ENCODE results near the gene ATG101.
A peak's percentile ranks its signal among the peaks of the same experiment; 100 is the strongest.

The ATG101 gene

DNA sequence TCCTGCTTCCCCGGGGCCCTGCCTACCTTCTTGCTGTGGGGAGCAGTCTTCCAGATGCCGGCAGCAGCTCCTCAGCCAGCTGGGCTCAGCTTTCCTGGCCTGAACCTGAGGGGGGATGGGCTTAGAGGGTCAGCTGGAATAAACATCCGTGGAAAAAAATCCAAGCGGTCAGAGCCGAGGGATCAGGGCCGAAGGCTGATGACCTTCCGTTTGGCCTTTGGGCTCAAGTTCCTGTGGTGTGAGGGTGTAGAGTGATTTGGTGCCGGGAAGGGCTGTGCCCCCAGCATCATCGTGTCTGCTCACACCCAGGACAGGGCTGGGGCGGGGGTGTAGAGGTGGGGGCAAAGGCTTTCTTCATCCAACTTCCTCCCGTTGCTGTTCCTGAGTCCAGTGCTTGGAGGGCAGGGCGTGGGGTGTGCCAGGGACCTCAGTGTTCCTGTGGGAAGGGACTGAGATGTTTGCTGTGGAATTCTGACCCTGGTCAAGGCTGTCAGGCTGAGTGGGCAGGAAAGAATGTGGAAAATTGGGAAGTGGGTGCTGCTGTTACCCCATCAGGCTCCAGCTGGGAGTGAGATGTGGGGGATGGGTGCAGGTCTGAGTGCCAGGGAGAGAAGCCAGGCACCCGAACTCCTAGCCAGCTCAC is 12.4 kb downstream of the ATG101 start:
- ATAC-seq: no peak; the same call in 2 of the 3 replicates
- TF ChIP-seq RARB (CRISPR knock-in tag; IDR thresholded peaks at IDR 0.05): no peak
- TF ChIP-seq ZNF8 (CRISPR knock-in tag; IDR thresholded peaks at IDR 0.05): no peak
- no peak for TF ChIP-seq TCF4 (CRISPR knock-in tag; IDR thresholded peaks at IDR 0.05; ENCODE audit: borderline replicate concordance)

DNA sequence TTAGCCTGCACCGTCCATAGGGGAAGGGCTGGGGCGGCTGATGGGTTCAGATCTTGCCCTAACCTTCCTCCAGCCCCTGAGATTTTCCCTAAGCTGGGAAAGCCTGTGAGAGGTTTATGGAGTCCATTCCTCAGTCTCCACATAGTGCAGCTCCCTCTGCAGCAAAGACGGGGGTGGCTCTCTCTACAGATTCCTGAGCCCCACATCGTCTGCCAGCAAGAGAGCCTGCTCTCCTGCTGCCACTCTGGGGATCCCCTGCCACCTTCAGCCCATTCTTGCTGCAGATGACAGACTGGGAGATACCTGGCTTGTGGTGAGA is 12.8 kb downstream of the ATG101 start:
- peak; percentile 4; the same call in 2 of the 3 replicates for ATAC-seq

DNA sequence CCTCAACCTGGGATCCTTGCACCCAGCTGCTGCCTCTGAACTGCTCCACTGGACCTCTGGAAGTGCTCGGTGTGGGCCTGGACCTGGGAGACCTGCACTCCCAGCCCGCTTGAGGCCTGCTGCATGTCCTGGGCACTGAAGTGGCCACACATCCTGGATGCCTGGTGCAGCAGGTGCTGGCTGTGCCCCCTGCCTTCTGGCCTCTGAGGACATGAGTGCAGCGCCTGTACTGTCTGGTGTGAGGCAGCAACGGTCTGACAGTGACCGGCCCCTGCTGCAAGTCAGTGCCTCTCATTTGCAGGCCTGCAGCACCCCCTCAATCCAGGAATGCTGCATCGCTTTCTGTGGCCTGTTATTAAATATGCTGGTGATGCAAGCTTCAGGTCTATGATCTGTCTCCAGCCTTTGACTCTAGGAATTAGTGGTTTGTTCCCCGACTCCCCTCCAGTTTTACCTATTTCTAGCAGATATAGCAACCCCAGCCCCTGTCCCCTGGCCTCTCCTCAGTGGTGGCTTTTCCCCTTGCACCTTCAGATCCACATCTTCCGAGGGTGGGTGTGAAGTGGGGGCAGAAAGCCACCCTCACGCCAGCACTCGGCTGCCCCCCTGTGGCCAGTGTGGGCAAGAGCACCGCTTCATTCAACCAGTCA is 13.3 kb downstream of the ATG101 start:
- TF ChIP-seq, protein P1, sequence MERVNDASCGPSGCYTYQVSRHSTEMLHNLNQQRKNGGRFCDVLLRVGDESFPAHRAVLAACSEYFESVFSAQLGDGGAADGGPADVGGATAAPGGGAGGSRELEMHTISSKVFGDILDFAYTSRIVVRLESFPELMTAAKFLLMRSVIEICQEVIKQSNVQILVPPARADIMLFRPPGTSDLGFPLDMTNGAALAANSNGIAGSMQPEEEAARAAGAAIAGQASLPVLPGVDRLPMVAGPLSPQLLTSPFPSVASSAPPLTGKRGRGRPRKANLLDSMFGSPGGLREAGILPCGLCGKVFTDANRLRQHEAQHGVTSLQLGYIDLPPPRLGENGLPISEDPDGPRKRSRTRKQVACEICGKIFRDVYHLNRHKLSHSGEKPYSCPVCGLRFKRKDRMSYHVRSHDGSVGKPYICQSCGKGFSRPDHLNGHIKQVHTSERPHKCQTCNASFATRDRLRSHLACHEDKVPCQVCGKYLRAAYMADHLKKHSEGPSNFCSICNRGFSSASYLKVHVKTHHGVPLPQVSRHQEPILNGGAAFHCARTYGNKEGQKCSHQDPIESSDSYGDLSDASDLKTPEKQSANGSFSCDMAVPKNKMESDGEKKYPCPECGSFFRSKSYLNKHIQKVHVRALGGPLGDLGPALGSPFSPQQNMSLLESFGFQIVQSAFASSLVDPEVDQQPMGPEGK (CRISPR knock-in tag; IDR thresholded peaks at IDR 0.05; ENCODE audit: borderline replicate concordance): no peak; the same call in 1 of the 2 replicates
- TF ChIP-seq ZFP30 (CRISPR knock-in tag; IDR thresholded peaks at IDR 0.05) (no peak), GLIS3 (CRISPR knock-in tag; IDR thresholded peaks at IDR 0.05) (no peak), ZFP3 (CRISPR knock-in tag; IDR thresholded peaks at IDR 0.05) (no peak), ZNF8 (CRISPR knock-in tag; IDR thresholded peaks at IDR 0.05) (no peak)
- ATAC-seq: peak; percentile 78

More for the DNA sequence above, 12.8 kb downstream of the ATG101 start:
- TF ChIP-seq, protein P2, sequence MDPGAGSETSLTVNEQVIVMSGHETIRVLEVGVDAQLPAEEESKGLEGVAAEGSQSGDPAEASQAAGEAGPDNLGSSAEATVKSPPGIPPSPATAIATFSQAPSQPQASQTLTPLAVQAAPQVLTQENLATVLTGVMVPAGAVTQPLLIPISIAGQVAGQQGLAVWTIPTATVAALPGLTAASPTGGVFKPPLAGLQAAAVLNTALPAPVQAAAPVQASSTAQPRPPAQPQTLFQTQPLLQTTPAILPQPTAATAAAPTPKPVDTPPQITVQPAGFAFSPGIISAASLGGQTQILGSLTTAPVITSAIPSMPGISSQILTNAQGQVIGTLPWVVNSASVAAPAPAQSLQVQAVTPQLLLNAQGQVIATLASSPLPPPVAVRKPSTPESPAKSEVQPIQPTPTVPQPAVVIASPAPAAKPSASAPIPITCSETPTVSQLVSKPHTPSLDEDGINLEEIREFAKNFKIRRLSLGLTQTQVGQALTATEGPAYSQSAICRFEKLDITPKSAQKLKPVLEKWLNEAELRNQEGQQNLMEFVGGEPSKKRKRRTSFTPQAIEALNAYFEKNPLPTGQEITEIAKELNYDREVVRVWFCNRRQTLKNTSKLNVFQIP (CRISPR knock-in tag; IDR thresholded peaks at IDR 0.05; ENCODE audit: borderline replicate concordance, low read depth): no peak
- no peak for TF ChIP-seq PPARA (CRISPR knock-in tag; IDR thresholded peaks at IDR 0.05; ENCODE audit: borderline replicate concordance)
- TF ChIP-seq, protein P3, sequence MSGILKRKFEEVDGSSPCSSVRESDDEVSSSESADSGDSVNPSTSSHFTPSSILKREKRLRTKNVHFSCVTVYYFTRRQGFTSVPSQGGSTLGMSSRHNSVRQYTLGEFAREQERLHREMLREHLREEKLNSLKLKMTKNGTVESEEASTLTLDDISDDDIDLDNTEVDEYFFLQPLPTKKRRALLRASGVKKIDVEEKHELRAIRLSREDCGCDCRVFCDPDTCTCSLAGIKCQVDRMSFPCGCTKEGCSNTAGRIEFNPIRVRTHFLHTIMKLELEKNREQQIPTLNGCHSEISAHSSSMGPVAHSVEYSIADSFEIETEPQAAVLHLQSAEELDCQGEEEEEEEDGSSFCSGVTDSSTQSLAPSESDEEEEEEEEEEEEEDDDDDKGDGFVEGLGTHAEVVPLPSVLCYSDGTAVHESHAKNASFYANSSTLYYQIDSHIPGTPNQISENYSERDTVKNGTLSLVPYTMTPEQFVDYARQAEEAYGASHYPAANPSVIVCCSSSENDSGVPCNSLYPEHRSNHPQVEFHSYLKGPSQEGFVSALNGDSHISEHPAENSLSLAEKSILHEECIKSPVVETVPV (CRISPR knock-in tag; IDR thresholded peaks at IDR 0.05): no peak
- no peak for TF ChIP-seq ZC3H10 (CRISPR knock-in tag; IDR thresholded peaks at IDR 0.05)
- no peak for TF ChIP-seq TOX (CRISPR knock-in tag; IDR thresholded peaks at IDR 0.05; ENCODE audit: borderline replicate concordance)
- no peak for TF ChIP-seq ZFP30 (CRISPR knock-in tag; IDR thresholded peaks at IDR 0.05)
- no peak for TF ChIP-seq ESRRG (CRISPR knock-in tag; IDR thresholded peaks at IDR 0.05)
- no peak for TF ChIP-seq TCF4 (CRISPR knock-in tag; IDR thresholded peaks at IDR 0.05; ENCODE audit: borderline replicate concordance)
- TF ChIP-seq, protein P4, sequence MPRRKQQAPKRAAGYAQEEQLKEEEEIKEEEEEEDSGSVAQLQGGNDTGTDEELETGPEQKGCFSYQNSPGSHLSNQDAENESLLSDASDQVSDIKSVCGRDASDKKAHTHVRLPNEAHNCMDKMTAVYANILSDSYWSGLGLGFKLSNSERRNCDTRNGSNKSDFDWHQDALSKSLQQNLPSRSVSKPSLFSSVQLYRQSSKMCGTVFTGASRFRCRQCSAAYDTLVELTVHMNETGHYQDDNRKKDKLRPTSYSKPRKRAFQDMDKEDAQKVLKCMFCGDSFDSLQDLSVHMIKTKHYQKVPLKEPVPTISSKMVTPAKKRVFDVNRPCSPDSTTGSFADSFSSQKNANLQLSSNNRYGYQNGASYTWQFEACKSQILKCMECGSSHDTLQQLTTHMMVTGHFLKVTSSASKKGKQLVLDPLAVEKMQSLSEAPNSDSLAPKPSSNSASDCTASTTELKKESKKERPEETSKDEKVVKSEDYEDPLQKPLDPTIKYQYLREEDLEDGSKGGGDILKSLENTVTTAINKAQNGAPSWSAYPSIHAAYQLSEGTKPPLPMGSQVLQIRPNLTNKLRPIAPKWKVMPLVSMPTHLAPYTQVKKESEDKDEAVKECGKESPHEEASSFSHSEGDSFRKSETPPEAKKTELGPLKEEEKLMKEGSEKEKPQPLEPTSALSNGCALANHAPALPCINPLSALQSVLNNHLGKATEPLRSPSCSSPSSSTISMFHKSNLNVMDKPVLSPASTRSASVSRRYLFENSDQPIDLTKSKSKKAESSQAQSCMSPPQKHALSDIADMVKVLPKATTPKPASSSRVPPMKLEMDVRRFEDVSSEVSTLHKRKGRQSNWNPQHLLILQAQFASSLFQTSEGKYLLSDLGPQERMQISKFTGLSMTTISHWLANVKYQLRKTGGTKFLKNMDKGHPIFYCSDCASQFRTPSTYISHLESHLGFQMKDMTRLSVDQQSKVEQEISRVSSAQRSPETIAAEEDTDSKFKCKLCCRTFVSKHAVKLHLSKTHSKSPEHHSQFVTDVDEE (CRISPR knock-in tag; IDR thresholded peaks at IDR 0.05): no peak
- TF ChIP-seq GLIS3 (CRISPR knock-in tag; IDR thresholded peaks at IDR 0.05): no peak
- no peak for TF ChIP-seq RARB (CRISPR knock-in tag; IDR thresholded peaks at IDR 0.05)
- TF ChIP-seq ZNF8 (CRISPR knock-in tag; IDR thresholded peaks at IDR 0.05): no peak
- TF ChIP-seq ISL1 (CRISPR knock-in tag; IDR thresholded peaks at IDR 0.05): no peak
- TF ChIP-seq SNAI2 (CRISPR knock-in tag; IDR thresholded peaks at IDR 0.05): no peak
- TF ChIP-seq, protein P1 (CRISPR knock-in tag; IDR thresholded peaks at IDR 0.05; ENCODE audit: borderline replicate concordance): no peak

DNA sequence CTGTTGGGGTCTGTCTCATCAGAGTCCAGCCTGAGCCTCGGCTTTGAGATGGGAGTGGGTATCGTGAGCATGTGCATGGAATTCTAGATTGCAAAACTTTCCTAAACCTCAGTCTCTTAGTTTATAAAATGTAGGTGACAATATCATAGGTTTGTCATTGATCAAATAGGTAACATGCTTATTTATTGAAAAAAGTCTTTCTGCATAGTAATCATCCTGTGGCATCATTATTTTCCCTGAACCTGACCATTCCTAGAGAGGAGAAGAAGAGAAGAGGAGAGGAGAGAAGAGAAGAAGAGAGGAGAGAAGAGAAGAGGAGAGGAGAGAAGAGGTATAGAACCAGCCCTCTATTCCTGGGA is 13.8 kb downstream of the ATG101 start:
- no peak for ATAC-seq
- TF ChIP-seq GLIS3 (CRISPR knock-in tag; IDR thresholded peaks at IDR 0.05) (no peak), ZNF8 (CRISPR knock-in tag; IDR thresholded peaks at IDR 0.05) (no peak), OSR1 (CRISPR knock-in tag; IDR thresholded peaks at IDR 0.05) (no peak), PPARA (CRISPR knock-in tag; IDR thresholded peaks at IDR 0.05; ENCODE audit: borderline replicate concordance) (no peak), ZNF70 (CRISPR knock-in tag; IDR thresholded peaks at IDR 0.05) (no peak), ZNF565 (CRISPR knock-in tag; conservative IDR thresholded peaks at IDR 0.05; ENCODE audit: low read depth) (no peak), ZFP30 (CRISPR knock-in tag; IDR thresholded peaks at IDR 0.05) (no peak), CSDC2 (CRISPR knock-in tag; IDR thresholded peaks at IDR 0.05) (no peak), ESRRG (CRISPR knock-in tag; IDR thresholded peaks at IDR 0.05) (no peak), TOX (CRISPR knock-in tag; IDR thresholded peaks at IDR 0.05; ENCODE audit: borderline replicate concordance) (no peak)
- TF ChIP-seq, protein P1 (CRISPR knock-in tag; IDR thresholded peaks at IDR 0.05; ENCODE audit: borderline replicate concordance): no peak
- TF ChIP-seq, protein P2 (CRISPR knock-in tag; IDR thresholded peaks at IDR 0.05; ENCODE audit: borderline replicate concordance, low read depth): no peak
